ENCODE data around the gene IFNB1. TPM values are rescaled to one million over a fixed set of nuclear protein-coding genes. Genes with fewer than 3 reads are reported as not detected.

The IFNB1 gene
- total and polyA plus RNA-seq, 2 experiments from 2014 or later = not detected

GRCh38 chr9:21039302-21039701, 38.4 kb downstream of the IFNB1 start:
- H3K4me3 ChIP-seq = no peak overlapping the region
- no peaks in the 10 kb centered on the region for H3K4me1 ChIP-seq (ENCODE audit: insufficient read depth)
- no peaks in the 10 kb centered on the region for H3K9me3 ChIP-seq (ENCODE audit: low read depth)
- no peaks in the 10 kb centered on the region for H3K9me2 ChIP-seq (replicated peaks; ENCODE audit: insufficient read depth)
- H3K27me3 ChIP-seq = no peaks in the 10 kb centered on the region
- no peak for DNase-seq (ENCODE audit: low spot score)
- 91% methylated on average over 1 of the region's 1 CpG for WGBS (ENCODE audit: low lambda C conversion rate, missing lambda C conversion rate)
- no peak overlapping the region for H2AFZ ChIP-seq
- H3K79me2 ChIP-seq = no peaks in the 10 kb centered on the region
- no peak overlapping the region for H3K4me2 ChIP-seq
- H3K27ac ChIP-seq = no peak overlapping the region
- H3K36me3 ChIP-seq (replicated peaks; ENCODE audit: insufficient read depth, low read depth) = no peaks in the 10 kb centered on the region
- H4K20me1 ChIP-seq (ENCODE audit: insufficient read depth, poor library complexity, severe bottlenecking) = no peaks in the 10 kb centered on the region
- TF ChIP-seq CTCF (IDR thresholded peaks at IDR 0.05; ENCODE audit: poor library complexity) (no peak), EZH2 (IDR thresholded peaks at IDR 0.05; ENCODE audit: borderline replicate concordance) (no peak), EZH2phosphoT487 (IDR thresholded peaks at IDR 0.05; ENCODE audit: low read depth, severe bottlenecking, unreplicated experiment) (no peak)

- no peaks in the 10 kb centered on the region for H4K20me1 ChIP-seq (ENCODE audit: insufficient read depth, poor library complexity, severe bottlenecking)
- DNase-seq (ENCODE audit: low spot score) = no peak
- 85% methylated on average over 2 of the region's 2 CpGs for WGBS (ENCODE audit: low lambda C conversion rate, missing lambda C conversion rate)
- H3K4me1 ChIP-seq (ENCODE audit: insufficient read depth) = no peaks in the 10 kb centered on the region
- no peaks in the 10 kb centered on the region for H3K27me3 ChIP-seq
- no peak overlapping the region for H3K4me3 ChIP-seq
- TF ChIP-seq EZH2 (IDR thresholded peaks at IDR 0.05; ENCODE audit: borderline replicate concordance) = no peak
- TF ChIP-seq EZH2phosphoT487 (IDR thresholded peaks at IDR 0.05; ENCODE audit: low read depth, severe bottlenecking, unreplicated experiment) = no peak
- TF ChIP-seq CTCF (IDR thresholded peaks at IDR 0.05; ENCODE audit: poor library complexity) = no peak
- no peak overlapping the region for H2AFZ ChIP-seq
- no peaks in the 10 kb centered on the region for H3K9me2 ChIP-seq (replicated peaks; ENCODE audit: insufficient read depth)
- H3K27ac ChIP-seq = no peak overlapping the region
- H3K79me2 ChIP-seq = no peaks in the 10 kb centered on the region
- H3K9me3 ChIP-seq (ENCODE audit: low read depth) = no peaks in the 10 kb centered on the region
- H3K4me2 ChIP-seq = no peak overlapping the region
- no peaks in the 10 kb centered on the region for H3K36me3 ChIP-seq (replicated peaks; ENCODE audit: insufficient read depth, low read depth)
Observed at GRCh38 chr9:21037278-21037677, 40.5 kb downstream of the IFNB1 start.

- no peaks in the 10 kb centered on the region for H3K9me2 ChIP-seq (replicated peaks; ENCODE audit: insufficient read depth)
- H2AFZ ChIP-seq = peak overlapping the region; percentile 80
- DNase-seq (ENCODE audit: low spot score) = no peak
- H3K4me3 ChIP-seq = peak overlapping the region; percentile 32
- H3K27ac ChIP-seq = peak overlapping the region; percentile 18
- no peaks in the 10 kb centered on the region for H3K27me3 ChIP-seq
- peak overlapping the region; percentile 86 for H3K4me2 ChIP-seq
- 76% methylated on average over 22 of the region's 22 CpGs for WGBS (ENCODE audit: low lambda C conversion rate, missing lambda C conversion rate)
- TF ChIP-seq CTCF (IDR thresholded peaks at IDR 0.05; ENCODE audit: poor library complexity) = no peak
- TF ChIP-seq EZH2phosphoT487 (IDR thresholded peaks at IDR 0.05; ENCODE audit: low read depth, severe bottlenecking, unreplicated experiment) = no peak
- TF ChIP-seq EZH2 (IDR thresholded peaks at IDR 0.05; ENCODE audit: borderline replicate concordance) = no peak
- H3K79me2 ChIP-seq = no peaks in the 10 kb centered on the region
- H3K9me3 ChIP-seq (ENCODE audit: low read depth) = no peaks in the 10 kb centered on the region
- H3K36me3 ChIP-seq (replicated peaks; ENCODE audit: insufficient read depth, low read depth) = no peaks in the 10 kb centered on the region
- H4K20me1 ChIP-seq (ENCODE audit: insufficient read depth, poor library complexity, severe bottlenecking) = no peaks in the 10 kb centered on the region
- H3K4me1 ChIP-seq (ENCODE audit: insufficient read depth) = peaks cover 4% of the 10 kb centered on the region
Observed at GRCh38 chr9:21031808-21032183, 45.9 kb downstream of the IFNB1 start.

Data from hepatocyte (in vitro differentiated cells).